Measurements from ENCODE around the gene ADAMTS19.

Gene ADAMTS19

DNA sequence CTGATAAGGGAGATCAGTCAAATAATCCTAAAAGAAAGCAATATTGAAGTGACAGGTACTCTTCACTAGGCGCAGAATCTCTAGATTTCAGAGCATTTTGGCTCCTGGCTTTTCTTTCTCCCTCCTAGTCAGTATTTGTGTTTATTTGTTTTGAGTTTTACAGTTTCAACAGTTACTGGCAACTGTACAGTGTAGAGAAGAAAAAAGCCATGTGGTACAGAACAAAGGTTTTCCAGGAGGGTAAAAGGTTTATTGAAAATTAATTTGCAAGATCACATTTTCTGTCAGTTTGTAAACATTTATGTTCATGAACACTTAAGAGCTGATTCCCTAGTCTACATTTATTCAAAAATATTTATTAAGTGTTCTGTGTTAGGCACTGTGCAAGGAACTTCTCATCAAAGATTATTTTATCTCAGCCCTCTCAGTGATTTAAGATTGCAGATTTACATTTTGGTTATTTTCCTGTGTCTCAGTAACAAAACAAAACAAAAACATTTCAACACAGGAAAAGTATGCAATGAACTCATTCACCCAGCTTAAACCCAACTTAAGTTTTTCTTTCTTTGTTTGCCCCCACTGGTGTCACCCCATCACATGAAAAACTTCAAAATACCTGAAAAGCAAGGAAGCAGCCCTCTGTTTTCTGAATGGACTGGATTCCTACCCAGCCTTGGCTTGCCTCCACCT, 300.7 kb downstream of the ADAMTS19 start:
- Histone ChIP-seq H3K27ac (no peak overlapping the region), H3K9me3 (ENCODE audit: severe bottlenecking) (no peaks in the 10 kb centered on the region), H3K4me3 (ENCODE audit: low read depth, low read length) (no peak overlapping the region), H3K27me3 (ENCODE audit: insufficient read depth, low read depth, severe bottlenecking) (no peaks in the 10 kb centered on the region), H3K36me3 (no peaks in the 10 kb centered on the region)
- TF ChIP-seq, protein P1, sequence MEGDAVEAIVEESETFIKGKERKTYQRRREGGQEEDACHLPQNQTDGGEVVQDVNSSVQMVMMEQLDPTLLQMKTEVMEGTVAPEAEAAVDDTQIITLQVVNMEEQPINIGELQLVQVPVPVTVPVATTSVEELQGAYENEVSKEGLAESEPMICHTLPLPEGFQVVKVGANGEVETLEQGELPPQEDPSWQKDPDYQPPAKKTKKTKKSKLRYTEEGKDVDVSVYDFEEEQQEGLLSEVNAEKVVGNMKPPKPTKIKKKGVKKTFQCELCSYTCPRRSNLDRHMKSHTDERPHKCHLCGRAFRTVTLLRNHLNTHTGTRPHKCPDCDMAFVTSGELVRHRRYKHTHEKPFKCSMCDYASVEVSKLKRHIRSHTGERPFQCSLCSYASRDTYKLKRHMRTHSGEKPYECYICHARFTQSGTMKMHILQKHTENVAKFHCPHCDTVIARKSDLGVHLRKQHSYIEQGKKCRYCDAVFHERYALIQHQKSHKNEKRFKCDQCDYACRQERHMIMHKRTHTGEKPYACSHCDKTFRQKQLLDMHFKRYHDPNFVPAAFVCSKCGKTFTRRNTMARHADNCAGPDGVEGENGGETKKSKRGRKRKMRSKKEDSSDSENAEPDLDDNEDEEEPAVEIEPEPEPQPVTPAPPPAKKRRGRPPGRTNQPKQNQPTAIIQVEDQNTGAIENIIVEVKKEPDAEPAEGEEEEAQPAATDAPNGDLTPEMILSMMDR (IDR thresholded peaks at IDR 0.05; ENCODE audit: low read depth, low read length): no peak
- no peak for DNase-seq

- TF ChIP-seq, protein P1 (IDR thresholded peaks at IDR 0.05; ENCODE audit: low read depth, low read length): no peak
- H3K9me3 ChIP-seq (ENCODE audit: severe bottlenecking): no peaks in the 10 kb centered on the region
- no peak for DNase-seq
- H3K27me3 ChIP-seq (ENCODE audit: insufficient read depth, low read depth, severe bottlenecking): no peaks in the 10 kb centered on the region
- H3K27ac ChIP-seq: no peak overlapping the region
- H3K4me3 ChIP-seq (ENCODE audit: low read depth, low read length): no peak overlapping the region
- no peaks in the 10 kb centered on the region for H3K36me3 ChIP-seq
These were observed 303.6 kb downstream of the ADAMTS19 start for GRCh38 chr5:129763651-129764050.

DNA sequence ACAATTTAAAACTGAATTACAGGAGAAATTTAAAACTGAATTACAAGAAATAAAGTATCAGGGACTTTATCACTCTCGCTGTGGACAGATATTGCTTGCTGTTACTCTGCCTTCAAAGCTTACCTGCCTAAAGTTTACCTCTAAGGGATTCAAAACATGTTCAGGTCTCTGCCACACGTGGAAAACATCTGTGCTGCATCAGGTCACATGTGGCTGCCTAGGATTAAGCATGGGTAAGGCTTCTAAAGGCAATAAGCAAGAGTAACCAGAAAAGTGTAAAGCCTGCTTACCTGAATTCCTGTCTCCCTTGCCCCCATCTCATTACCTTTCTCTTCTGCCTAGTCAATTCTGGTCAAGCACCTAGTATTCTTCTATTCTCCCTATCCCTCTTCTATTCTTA, 306.7 kb downstream of the ADAMTS19 start:
- TF ChIP-seq, protein P1 (IDR thresholded peaks at IDR 0.05; ENCODE audit: low read depth, low read length): no peak
- Histone ChIP-seq H3K36me3 (no peaks in the 10 kb centered on the region), H3K4me3 (ENCODE audit: low read depth, low read length) (no peak overlapping the region), H3K27me3 (ENCODE audit: insufficient read depth, low read depth, severe bottlenecking) (no peaks in the 10 kb centered on the region), H3K27ac (no peak overlapping the region), H3K9me3 (ENCODE audit: severe bottlenecking) (no peaks in the 10 kb centered on the region)
- no peak for DNase-seq

- peak; percentile 76 for DNase-seq
- TF ChIP-seq, protein P1 (IDR thresholded peaks at IDR 0.05; ENCODE audit: low read depth, low read length): peak; percentile 87
- no peak overlapping the region for H3K4me3 ChIP-seq (ENCODE audit: low read depth, low read length)
These were observed 307.9 kb downstream of the ADAMTS19 start for GRCh38 chr5:129767927-129768380.

GRCh38 chr5:129768735-129769134, 308.6 kb downstream of the ADAMTS19 start:
- H3K4me3 ChIP-seq (ENCODE audit: low read depth, low read length): no peak overlapping the region
- no peak overlapping the region for H3K27ac ChIP-seq
- H3K9me3 ChIP-seq (ENCODE audit: severe bottlenecking): no peaks in the 10 kb centered on the region
- no peaks in the 10 kb centered on the region for H3K27me3 ChIP-seq (ENCODE audit: insufficient read depth, low read depth, severe bottlenecking)
- DNase-seq: no peak
- H3K36me3 ChIP-seq: no peaks in the 10 kb centered on the region
- TF ChIP-seq, protein P1 (IDR thresholded peaks at IDR 0.05; ENCODE audit: low read depth, low read length): no peak

More at GRCh38 chr5:129767927-129768380, 307.9 kb downstream of the ADAMTS19 start:
- no peaks in the 10 kb centered on the region for H3K36me3 ChIP-seq
- H3K27ac ChIP-seq: no peak overlapping the region
- H3K27me3 ChIP-seq (ENCODE audit: insufficient read depth, low read depth, severe bottlenecking): no peaks in the 10 kb centered on the region
- no peaks in the 10 kb centered on the region for H3K9me3 ChIP-seq (ENCODE audit: severe bottlenecking)

Measured in WERI-Rb-1 (cell line).